Neural progenitor cell (in vitro differentiated cells): ENCODE results near the gene PGA4. TPM values are rescaled to one million over a fixed set of nuclear protein-coding genes. Genes with fewer than 3 reads are reported as not detected.
A peak's percentile ranks its signal among the peaks of the same experiment; 100 is the strongest.
"Not testable (repeated sequence)": the region's sequence is repeated elsewhere in the genome, so short reads cannot be mapped to it uniquely, and the experiment has no call there.

Experiments
- DNase-seq: peaks from one replicate; pipeline ENCODE4 v3.0.0-alpha.2; 2016; ENCODE audit warnings: low spot score
- H2AFZ ChIP-seq: fragments of 200-600 bp; sonication (generic); replicated peaks from 2 replicates; pipeline ENCODE4 v1.6.1; 2016; ENCODE audit warnings: antibody characterized with exemption
- H3F3A ChIP-seq: fragments of 200-600 bp; sonication (generic); 2 replicates; pipeline ENCODE4 v1.6.1; 2016; ENCODE audit warnings: antibody characterized with exemption, low read depth
- H3K27ac ChIP-seq: fragments of 200-600 bp; sonication (generic); 2 replicates; pipeline ENCODE4 v1.5.1; 2016; ENCODE audit warnings: mild to moderate bottlenecking
- H3K27me3 ChIP-seq: fragments of 200-600 bp; sonication (generic); 2 replicates; pipeline ENCODE4 v1.6.1; 2016; ENCODE audit warnings: mild to moderate bottlenecking, moderate library complexity
- H3K36me3 ChIP-seq: fragments of 200-600 bp; sonication (generic); 2 replicates; pipeline ENCODE4 v1.5.1; 2016
- H3K4me1 ChIP-seq: fragments of 200-600 bp; sonication (generic); 2 replicates; pipeline ENCODE4 v1.6.1; 2016; ENCODE audit warnings: mixed run types
- H3K4me2 ChIP-seq: fragments of 200-600 bp; sonication (generic); 2 replicates; pipeline ENCODE4 v1.6.1; 2016
- H3K4me3 ChIP-seq: fragments of 200-600 bp; sonication (generic); 2 replicates; pipeline ENCODE4 v1.5.1; 2016
- H3K79me2 ChIP-seq: fragments of 200-600 bp; sonication (generic); 2 replicates; pipeline ENCODE4 v1.6.1; 2016; ENCODE audit warnings: low read depth
- H3K9ac ChIP-seq: fragments of 200-600 bp; sonication (generic); 2 replicates; pipeline ENCODE4 v1.6.1; 2016
- H3K9me3 ChIP-seq: fragments of 200-600 bp; sonication (generic); 2 replicates; pipeline ENCODE4 v1.5.1; 2016; ENCODE audit warnings: low read depth
- H4K20me1 ChIP-seq: fragments of 200-600 bp; sonication (generic); 2 replicates; pipeline ENCODE4 v1.6.1; 2016; ENCODE audit warnings: low read depth
- H3K27ac Mint-ChIP-seq: 3 replicates; pipeline ENCODE4 v1.8.0; 2021; ENCODE audit warnings: mixed read lengths
- H3K27me3 Mint-ChIP-seq: 2 replicates; pipeline ENCODE4 v1.8.0; 2022; ENCODE audit warnings: low read depth, mild to moderate bottlenecking, inconsistent platforms, moderate library complexity, mixed read lengths; ENCODE audit not compliant: insufficient read depth
- H3K36me3 Mint-ChIP-seq: 3 replicates; pipeline ENCODE4 v1.8.0; 2021; ENCODE audit warnings: mixed read lengths
- H3K4me1 Mint-ChIP-seq: 3 replicates; pipeline ENCODE4 v1.8.0; 2021; ENCODE audit warnings: mixed read lengths
- H3K4me3 Mint-ChIP-seq: 3 replicates; pipeline ENCODE4 v1.8.0; 2021; ENCODE audit warnings: mild to moderate bottlenecking, moderate library complexity, mixed read lengths
- H3K9me3 Mint-ChIP-seq: 3 replicates; pipeline ENCODE4 v1.8.0; 2020; ENCODE audit warnings: mixed read lengths
- EZH2 ChIP-seq: fragments of 200-600 bp; sonication (generic); IDR thresholded peaks from 2 replicates; pipeline ENCODE4 v1.6.1; 2017; ENCODE audit warnings: antibody characterized with exemption, mild to moderate bottlenecking, moderate library complexity
- EZH2phosphoT487 ChIP-seq: fragments of 200-600 bp; sonication (generic); IDR thresholded peaks from 2 replicates; pipeline ENCODE4 v1.6.1; 2017; ENCODE audit warnings: antibody characterized with exemption
- total RNA-seq: library from RNA; depleted of rRNA; stranded (reverse); fragments of >200 nt; gene quantifications from 2 replicates; pipeline ENCODE4 v1.2.3, GENCODE V29; 2015; ENCODE audit warnings: low replicate concordance
- TF ChIP-seq, protein P1 (sequence below): fragments of 200-600 bp; sonication (generic); IDR thresholded peaks from 2 replicates; pipeline ENCODE4 v1.5.1; 2017; ENCODE audit warnings: antibody characterized with exemption, mild to moderate bottlenecking

Gene PGA4
- 0.31 and 0.41 TPM in 2 replicates for total RNA-seq

DNA sequence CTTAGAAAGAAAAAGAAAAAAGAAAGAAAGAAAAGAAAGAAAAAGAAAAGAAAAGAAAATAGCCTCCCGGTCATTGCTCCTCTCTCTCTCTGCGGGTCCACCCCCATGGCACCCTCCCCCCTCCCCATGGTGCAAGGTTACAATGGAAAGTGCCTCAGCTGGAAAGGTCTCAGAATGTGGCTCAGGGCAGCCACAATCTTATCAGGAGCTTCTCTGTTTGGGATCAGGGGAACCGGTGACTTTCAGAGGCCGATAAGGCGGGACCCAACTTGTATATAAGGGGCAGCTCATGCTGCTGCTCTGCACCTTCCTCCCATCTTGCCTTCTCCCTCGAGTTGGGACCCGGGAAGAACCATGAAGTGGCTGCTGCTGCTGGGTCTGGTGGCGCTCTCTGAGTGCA, at the start of gene PGA4:
TSS of gene PGA4 (plus strand) at position 301 of the 400 bp plus-strand sequence. CDS start at position 355, 54 bp downstream.
- H3K79me2 ChIP-seq, H3K4me1 Mint-ChIP-seq, H4K20me1 ChIP-seq, H3K9me3 Mint-ChIP-seq, H3K27me3 ChIP-seq, H2AFZ ChIP-seq, H3K27ac ChIP-seq, H3K4me3 Mint-ChIP-seq, H3F3A ChIP-seq, H3K27ac Mint-ChIP-seq, DNase-seq, H3K36me3 Mint-ChIP-seq, H3K9ac ChIP-seq, H3K9me3 ChIP-seq, H3K36me3 ChIP-seq, H3K4me1 ChIP-seq, H3K27me3 Mint-ChIP-seq, H3K4me3 ChIP-seq, H3K4me2 ChIP-seq: not testable (repeated sequence)

DNA sequence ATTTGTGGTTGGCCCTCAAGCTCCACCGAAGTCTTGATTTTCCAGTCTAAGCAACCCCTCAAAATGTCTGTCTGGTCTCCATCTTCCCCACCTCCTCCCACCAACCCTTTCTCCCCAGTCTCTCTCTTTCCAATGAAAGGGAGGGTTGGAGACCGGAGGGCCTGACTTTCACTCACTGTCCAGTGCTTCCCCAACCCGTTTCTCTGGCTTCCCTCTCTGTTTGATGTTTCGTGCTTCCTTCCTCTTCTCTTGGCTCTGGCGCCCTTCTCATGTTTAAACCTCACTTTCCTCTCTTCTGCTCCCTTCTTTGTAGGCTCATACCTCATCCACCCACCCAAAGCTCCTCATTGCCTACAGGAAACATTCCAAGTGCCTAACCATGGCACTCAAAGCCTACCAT, 49.8 kb upstream of the PGA4 start:
- no peak for DNase-seq
- no peaks in the 10 kb centered on the region for H4K20me1 ChIP-seq
- no peaks in the 10 kb centered on the region for H3K36me3 Mint-ChIP-seq
- peaks cover 3% of the 10 kb centered on the region for H3K4me1 Mint-ChIP-seq
- H3K27ac ChIP-seq = no peak overlapping the region
- peaks cover 7% of the 10 kb centered on the region for H3K27me3 Mint-ChIP-seq
- no peaks in the 10 kb centered on the region for H3K4me1 ChIP-seq
- no peak overlapping the region for H3K4me2 ChIP-seq
- no peaks in the 10 kb centered on the region for H3K9me3 ChIP-seq
- no peaks in the 10 kb centered on the region for H3K79me2 ChIP-seq
- no peaks in the 10 kb centered on the region for H3K36me3 ChIP-seq
- no peak overlapping the region for H3K27ac Mint-ChIP-seq
- no peak overlapping the region for H3K9ac ChIP-seq
- no peaks in the 10 kb centered on the region for H3K27me3 ChIP-seq
- no peak overlapping the region for H3K4me3 Mint-ChIP-seq
- peaks cover 8% of the 10 kb centered on the region for H3K9me3 Mint-ChIP-seq
- H2AFZ ChIP-seq = no peak overlapping the region
- no peaks in the 10 kb centered on the region for H3F3A ChIP-seq
- H3K4me3 ChIP-seq = no peak overlapping the region
- no peak for TF ChIP-seq EZH2
- TF ChIP-seq, protein P1, sequence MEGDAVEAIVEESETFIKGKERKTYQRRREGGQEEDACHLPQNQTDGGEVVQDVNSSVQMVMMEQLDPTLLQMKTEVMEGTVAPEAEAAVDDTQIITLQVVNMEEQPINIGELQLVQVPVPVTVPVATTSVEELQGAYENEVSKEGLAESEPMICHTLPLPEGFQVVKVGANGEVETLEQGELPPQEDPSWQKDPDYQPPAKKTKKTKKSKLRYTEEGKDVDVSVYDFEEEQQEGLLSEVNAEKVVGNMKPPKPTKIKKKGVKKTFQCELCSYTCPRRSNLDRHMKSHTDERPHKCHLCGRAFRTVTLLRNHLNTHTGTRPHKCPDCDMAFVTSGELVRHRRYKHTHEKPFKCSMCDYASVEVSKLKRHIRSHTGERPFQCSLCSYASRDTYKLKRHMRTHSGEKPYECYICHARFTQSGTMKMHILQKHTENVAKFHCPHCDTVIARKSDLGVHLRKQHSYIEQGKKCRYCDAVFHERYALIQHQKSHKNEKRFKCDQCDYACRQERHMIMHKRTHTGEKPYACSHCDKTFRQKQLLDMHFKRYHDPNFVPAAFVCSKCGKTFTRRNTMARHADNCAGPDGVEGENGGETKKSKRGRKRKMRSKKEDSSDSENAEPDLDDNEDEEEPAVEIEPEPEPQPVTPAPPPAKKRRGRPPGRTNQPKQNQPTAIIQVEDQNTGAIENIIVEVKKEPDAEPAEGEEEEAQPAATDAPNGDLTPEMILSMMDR = no peak
- no peak for TF ChIP-seq EZH2phosphoT487

DNA sequence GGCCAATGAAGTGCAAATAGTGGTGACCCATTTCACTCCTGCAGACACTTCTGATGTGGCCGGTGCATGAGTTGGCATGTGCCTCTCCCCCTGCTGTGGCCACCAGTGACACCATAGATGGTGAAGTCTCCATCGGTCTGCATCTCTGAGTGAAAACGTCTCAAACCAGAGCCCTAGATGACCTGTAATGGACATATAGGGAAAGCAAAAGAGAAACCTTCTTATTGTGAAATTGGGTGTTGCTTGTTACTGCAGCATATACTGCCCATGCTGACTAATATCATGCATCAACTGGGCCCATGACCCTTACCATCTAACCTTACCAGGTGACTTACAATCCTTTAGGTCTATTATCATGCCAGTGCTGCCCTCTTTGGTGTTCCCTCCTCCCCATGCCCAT, 49.3 kb upstream of the PGA4 start:
- peaks cover 3% of the 10 kb centered on the region for H3K4me1 Mint-ChIP-seq
- no peak overlapping the region for H3K27ac Mint-ChIP-seq
- peaks cover 6% of the 10 kb centered on the region for H3K27me3 Mint-ChIP-seq
- H3K27ac ChIP-seq = no peak overlapping the region
- H3K36me3 Mint-ChIP-seq = no peaks in the 10 kb centered on the region
- no peak for TF ChIP-seq EZH2
- no peak for TF ChIP-seq EZH2phosphoT487
- TF ChIP-seq, protein P1 = no peak
- H3K9ac ChIP-seq = no peak overlapping the region
- no peaks in the 10 kb centered on the region for H3K36me3 ChIP-seq
- H4K20me1 ChIP-seq = no peaks in the 10 kb centered on the region
- no peaks in the 10 kb centered on the region for H3F3A ChIP-seq
- no peak overlapping the region for H2AFZ ChIP-seq
- no peak overlapping the region for H3K4me3 ChIP-seq
- H3K79me2 ChIP-seq = no peaks in the 10 kb centered on the region
- H3K4me3 Mint-ChIP-seq = peak overlapping the region; percentile 53
- H3K4me1 ChIP-seq = no peaks in the 10 kb centered on the region
- no peak for DNase-seq
- no peak overlapping the region for H3K4me2 ChIP-seq
- H3K9me3 Mint-ChIP-seq = peaks cover 6% of the 10 kb centered on the region
- H3K9me3 ChIP-seq = no peaks in the 10 kb centered on the region
- no peaks in the 10 kb centered on the region for H3K27me3 ChIP-seq

DNA sequence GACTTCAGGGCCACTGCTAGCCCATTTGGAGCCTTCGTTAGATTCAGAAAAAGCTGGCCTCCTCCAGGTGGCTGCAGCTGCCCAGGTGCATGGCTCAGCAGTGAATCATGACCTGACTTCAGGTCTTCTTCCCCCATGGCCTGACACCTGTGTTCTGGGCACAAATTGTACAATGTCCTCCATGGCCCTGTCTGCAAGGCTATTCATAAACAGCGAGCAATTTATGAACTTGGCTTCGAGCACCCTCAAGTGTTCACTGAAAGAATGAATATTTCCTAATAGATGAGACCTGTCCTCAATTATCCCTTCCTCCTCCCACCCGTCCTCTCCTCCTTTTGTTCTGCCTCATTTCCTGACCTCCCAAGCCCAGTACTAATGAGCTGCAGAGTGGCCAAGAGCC, 48.7 kb upstream of the PGA4 start:
- Mint-ChIP-seq H3K4me3 (no peak overlapping the region), H3K27me3 (peaks cover 6% of the 10 kb centered on the region), H3K4me1 (peaks cover 3% of the 10 kb centered on the region), H3K27ac (no peak overlapping the region), H3K9me3 (peaks cover 6% of the 10 kb centered on the region), H3K36me3 (no peaks in the 10 kb centered on the region)
- no peaks in the 10 kb centered on the region for H3K27me3 ChIP-seq
- no peaks in the 10 kb centered on the region for H3K4me1 ChIP-seq
- H3K36me3 ChIP-seq = no peaks in the 10 kb centered on the region
- no peaks in the 10 kb centered on the region for H3K9me3 ChIP-seq
- no peak overlapping the region for H3K4me3 ChIP-seq
- no peak overlapping the region for H3K4me2 ChIP-seq
- no peaks in the 10 kb centered on the region for H4K20me1 ChIP-seq
- TF ChIP-seq EZH2 (no peak), EZH2phosphoT487 (no peak)
- DNase-seq = no peak
- no peak overlapping the region for H2AFZ ChIP-seq
- H3K27ac ChIP-seq = no peak overlapping the region
- no peaks in the 10 kb centered on the region for H3F3A ChIP-seq
- H3K9ac ChIP-seq = no peak overlapping the region
- no peaks in the 10 kb centered on the region for H3K79me2 ChIP-seq
